K562 (cell line): ENCODE data around the gene CHCT1. TPM values are rescaled to one million over a fixed set of nuclear protein-coding genes. Genes with fewer than 3 reads are reported as not detected.

ENCODE experiments used
- BRD4 ChIP-seq: fragments of 200-600 bp; sonication (generic); IDR thresholded peaks from 2 replicates; pipeline ENCODE4 v1.6.1; 2017; ENCODE audit warnings: inconsistent platforms
- CBFA2T3 ChIP-seq: fragments of 450-650 bp; IDR thresholded peaks from 2 replicates; pipeline ENCODE4 v1.6.1; 2017
- CHD1 ChIP-seq: fragments of 200-600 bp; sonication (generic); IDR thresholded peaks from one replicate; pipeline ENCODE4 v1.6.1; 2012; ENCODE audit warnings: mild to moderate bottlenecking, moderate library complexity, low read length, inconsistent platforms
- CREB3L1 ChIP-seq: fragments of 450-650 bp; IDR thresholded peaks from 2 replicates; pipeline ENCODE4 v1.6.1; 2014; ENCODE audit warnings: low read depth, mild to moderate bottlenecking, moderate library complexity, borderline replicate concordance
- ESRRA ChIP-seq: fragments of 450-650 bp; IDR thresholded peaks from 2 replicates; pipeline ENCODE4 v1.6.1; 2014; ENCODE audit warnings: low read depth, mild to moderate bottlenecking, moderate library complexity, borderline replicate concordance
- EZH2 ChIP-seq: IDR thresholded peaks from 2 replicates; pipeline ENCODE4 v1.6.1; 2012; ENCODE audit warnings: low read depth, mild to moderate bottlenecking, inconsistent platforms, low read length, borderline replicate concordance
- KDM5B ChIP-seq: fragments of 200-600 bp; sonication (generic); IDR thresholded peaks from 2 replicates; pipeline ENCODE4 v1.6.1; 2012; ENCODE audit warnings: low read depth, mild to moderate bottlenecking, moderate library complexity, low read length, control low read depth, inconsistent platforms; ENCODE audit not compliant: insufficient replicate concordance
- NR1H2 ChIP-seq: sonication (generic); formaldehyde crosslinking; IDR thresholded peaks from 2 replicates; pipeline ENCODE4 v1.4.0; 2020; ENCODE audit warnings: mild to moderate bottlenecking, missing genetic modification reagents
- NR3C1 ChIP-seq: sonication (generic); formaldehyde crosslinking; IDR thresholded peaks from 2 replicates; pipeline ENCODE4 v1.8.1; 2022; ENCODE audit warnings: missing genetic modification reagents
- POU5F1 ChIP-seq: fragments of 150-350 bp; IDR thresholded peaks from 2 replicates; pipeline ENCODE4 v1.6.1; 2014; ENCODE audit warnings: borderline replicate concordance, low read length, low read depth, mild to moderate bottlenecking; ENCODE audit not compliant: partially characterized antibody
- RB1 ChIP-seq: fragments of 450-650 bp; IDR thresholded peaks from 2 replicates; pipeline ENCODE4 v1.6.1; 2017; ENCODE audit warnings: low read depth, mild to moderate bottlenecking
- SAFB ChIP-seq: fragments of 200-400 bp; formaldehyde crosslinking; IDR thresholded peaks from 2 replicates; pipeline ENCODE4 v1.6.1; 2017; ENCODE audit warnings: low read depth, low read length, borderline replicate concordance
- SIN3A ChIP-seq, 2 experiments: fragments of 150-350 bp in 1 of 2; IDR thresholded peaks; 2 replicates each; pipeline ENCODE4 v1.6.1; 2011 to 2016; ENCODE audit warnings: borderline replicate concordance in 2 of 2, low read depth in 2 of 2, low read length in 2 of 2, mild to moderate bottlenecking in 2 of 2, moderate library complexity in 2 of 2; ENCODE audit not compliant: control insufficient read depth in 1 of 2
- STAG1 ChIP-seq: sonication (generic); formaldehyde crosslinking; IDR thresholded peaks from 2 replicates; pipeline ENCODE4 v1.5.0; 2020; ENCODE audit warnings: missing genetic modification reagents, borderline replicate concordance
- ZNF707 ChIP-seq: fragments of 250-450 bp; sonication (Bioruptor Pico); conservative IDR thresholded peaks from 2 replicates; pipeline ENCODE4 v1.8.0; 2022; ENCODE audit warnings: inconsistent platforms, mild to moderate bottlenecking, moderate library complexity
- polyA plus RNA-seq, 8 experiments: library from polyadenylated mRNA; depleted of rRNA in 4 of 8; stranded (reverse) in 5 of 8; unstranded in 3 of 8; fragments of >200 nt; fragmentation: Nextera tagmentation in 2 of 8; fragmentation: Illumina TruSeq in 1 of 8; extraction: Ambion mirVana in 2 of 8; extraction: Trizol in 1 of 8; gene quantifications; 2 replicates each; pipeline versions ENCODE4 v1.2.1 to v1.2.3, GENCODE V29; 2011 to 2014; ENCODE audit warnings: inconsistent platforms in 1 of 8, missing spikeins in 1 of 8
- total RNA-seq, 7 experiments: library from RNA; depleted of rRNA in 6 of 7; stranded (reverse); fragments of >200 nt in 6 of 7; fragmentation: Illumina TruSeq in 2 of 7; extraction: Trizol in 2 of 7; gene quantifications; 2 replicates each; pipeline versions ENCODE4 v1.2.1 to v1.2.3, GENCODE V29; 2011 to 2021; ENCODE audit warnings: low replicate concordance in 1 of 7
- TF ChIP-seq, protein P1 (sequence below): fragments of 450-650 bp; IDR thresholded peaks from 2 replicates; pipeline ENCODE4 v1.6.1; 2016; ENCODE audit warnings: low read depth

CHCT1 gene
- total and polyA plus RNA-seq, 9 of the 15 experiments (the other 6 are each of a cell fraction or from before 2014, with no cell fraction given): not detected

- TF ChIP-seq NR1H2 (CRISPR knock-in tag) (no peak), NR3C1 (CRISPR knock-in tag) (no peak), CREB3L1 (0 out of 2 replicates have a peak, but pooled peaks have one; percentile 27), STAG1 (no peak), ESRRA (no peak), CBFA2T3 (no peak), CHD1 (no peak), POU5F1 (no peak), RB1 (no peak), EZH2 (no peak), SIN3A (IDR thresholded peaks at IDR 0.05; ENCODE audit: borderline replicate concordance in 2 of 2, control insufficient read depth in 1 of 2, low read depth in 2 of 2, low read length in 2 of 2) (0 out of 4 replicates have a peak, but pooled peaks of 1 of the 2 experiments have one; percentile 21), KDM5B (peak; percentile 35), SAFB (no peak), ZNF707 (CRISPR knock-in tag) (no peak), BRD4 (no peak)
- TF ChIP-seq, protein P1, sequence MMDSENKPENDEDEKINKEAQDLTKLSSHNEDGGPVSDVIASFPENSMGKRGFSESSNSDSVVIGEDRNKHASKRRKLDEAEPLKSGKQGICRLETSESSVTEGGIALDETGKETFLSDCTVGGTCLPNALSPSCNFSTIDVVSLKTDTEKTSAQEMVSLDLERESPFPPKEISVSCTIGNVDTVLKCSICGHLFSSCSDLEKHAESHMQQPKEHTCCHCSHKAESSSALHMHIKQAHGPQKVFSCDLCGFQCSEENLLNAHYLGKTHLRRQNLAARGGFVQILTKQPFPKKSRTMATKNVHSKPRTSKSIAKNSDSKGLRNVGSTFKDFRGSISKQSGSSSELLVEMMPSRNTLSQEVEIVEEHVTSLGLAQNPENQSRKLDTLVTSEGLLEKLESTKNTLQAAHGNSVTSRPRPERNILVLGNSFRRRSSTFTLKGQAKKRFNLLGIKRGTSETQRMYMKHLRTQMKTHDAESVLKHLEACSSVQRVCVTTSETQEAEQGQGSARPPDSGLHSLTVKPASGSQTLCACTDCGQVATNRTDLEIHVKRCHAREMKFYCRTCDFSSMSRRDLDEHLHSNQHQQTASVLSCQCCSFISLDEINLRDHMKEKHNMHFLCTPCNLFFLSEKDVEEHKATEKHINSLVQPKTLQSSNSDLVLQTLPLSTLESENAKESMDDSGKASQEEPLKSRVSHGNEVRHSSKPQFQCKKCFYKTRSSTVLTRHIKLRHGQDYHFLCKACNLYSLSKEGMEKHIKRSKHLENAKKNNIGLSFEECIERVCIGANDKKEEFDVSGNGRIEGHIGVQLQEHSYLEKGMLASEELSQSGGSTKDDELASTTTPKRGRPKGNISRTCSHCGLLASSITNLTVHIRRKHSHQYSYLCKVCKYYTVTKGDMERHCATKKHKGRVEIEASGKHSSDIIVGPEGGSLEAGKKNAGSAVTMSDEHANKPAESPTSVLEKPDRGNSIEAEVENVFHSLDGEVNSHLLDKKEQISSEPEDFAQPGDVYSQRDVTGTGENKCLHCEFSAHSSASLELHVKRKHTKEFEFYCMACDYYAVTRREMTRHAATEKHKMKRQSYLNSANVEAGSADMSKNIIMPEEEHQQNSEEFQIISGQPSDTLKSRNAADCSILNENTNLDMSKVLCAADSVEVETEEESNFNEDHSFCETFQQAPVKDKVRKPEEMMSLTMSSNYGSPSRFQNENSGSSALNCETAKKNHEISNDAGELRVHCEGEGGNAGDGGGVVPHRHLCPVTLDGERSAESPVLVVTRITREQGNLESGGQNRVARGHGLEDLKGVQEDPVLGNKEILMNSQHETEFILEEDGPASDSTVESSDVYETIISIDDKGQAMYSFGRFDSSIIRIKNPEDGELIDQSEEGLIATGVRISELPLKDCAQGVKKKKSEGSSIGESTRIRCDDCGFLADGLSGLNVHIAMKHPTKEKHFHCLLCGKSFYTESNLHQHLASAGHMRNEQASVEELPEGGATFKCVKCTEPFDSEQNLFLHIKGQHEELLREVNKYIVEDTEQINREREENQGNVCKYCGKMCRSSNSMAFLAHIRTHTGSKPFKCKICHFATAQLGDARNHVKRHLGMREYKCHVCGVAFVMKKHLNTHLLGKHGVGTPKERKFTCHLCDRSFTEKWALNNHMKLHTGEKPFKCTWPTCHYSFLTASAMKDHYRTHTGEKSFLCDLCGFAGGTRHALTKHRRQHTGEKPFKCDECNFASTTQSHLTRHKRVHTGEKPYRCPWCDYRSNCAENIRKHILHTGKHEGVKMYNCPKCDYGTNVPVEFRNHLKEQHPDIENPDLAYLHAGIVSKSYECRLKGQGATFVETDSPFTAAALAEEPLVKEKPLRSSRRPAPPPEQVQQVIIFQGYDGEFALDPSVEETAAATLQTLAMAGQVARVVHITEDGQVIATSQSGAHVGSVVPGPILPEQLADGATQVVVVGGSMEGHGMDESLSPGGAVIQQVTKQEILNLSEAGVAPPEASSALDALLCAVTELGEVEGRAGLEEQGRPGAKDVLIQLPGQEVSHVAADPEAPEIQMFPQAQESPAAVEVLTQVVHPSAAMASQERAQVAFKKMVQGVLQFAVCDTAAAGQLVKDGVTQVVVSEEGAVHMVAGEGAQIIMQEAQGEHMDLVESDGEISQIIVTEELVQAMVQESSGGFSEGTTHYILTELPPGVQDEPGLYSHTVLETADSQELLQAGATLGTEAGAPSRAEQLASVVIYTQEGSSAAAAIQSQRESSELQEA: no peak
Measured at GRCh38 chr17:60390925-60391470, 31.3 kb upstream of the CHCT1 start (continued).
